SU-DHL-6 (cell line): ENCODE results near the gene WDR81.

Experiments
- H2AFZ ChIP-seq: fragments of 200-600 bp; sonication (generic); 2 replicates; pipeline ENCODE4 v1.6.1; 2014; ENCODE audit warnings: low read depth, mild to moderate bottlenecking, moderate library complexity, mixed read lengths, antibody characterized with exemption, low read length; ENCODE audit not compliant: severe bottlenecking
- H3F3A ChIP-seq: fragments of 200-600 bp; shearing (Covaris generic); 2 replicates; pipeline ENCODE4 v1.6.0; 2016; ENCODE audit warnings: antibody characterized with exemption, mild to moderate bottlenecking; ENCODE audit not compliant: insufficient read depth
- H3K27ac ChIP-seq: fragments of 200-600 bp; sonication (generic); 2 replicates; pipeline ENCODE4 v1.5.1; 2016; ENCODE audit warnings: low read depth, mild to moderate bottlenecking, low read length, moderate library complexity, mixed read lengths
- H3K27me3 ChIP-seq: fragments of 200-600 bp; sonication (generic), shearing (Covaris generic); 2 replicates; pipeline ENCODE4 v1.6.0; 2014; ENCODE audit warnings: mild to moderate bottlenecking, low read length
- H3K36me3 ChIP-seq: fragments of 200-600 bp; sonication (generic); 2 replicates; pipeline ENCODE4 v1.6.1; 2014; ENCODE audit warnings: mild to moderate bottlenecking, low read length, mixed read lengths
- H3K4me2 ChIP-seq: fragments of 300-600, 200-600 bp; shearing (Covaris generic), sonication (generic); 2 replicates; pipeline ENCODE4 v1.6.0; 2014; ENCODE audit warnings: low read length, low read depth, mild to moderate bottlenecking; ENCODE audit not compliant: poor library complexity, severe bottlenecking
- H3K4me3 ChIP-seq: fragments of 200-600 bp; sonication (generic); 2 replicates; pipeline ENCODE4 v1.5.1; 2014; ENCODE audit warnings: antibody characterized with exemption, low read length, mild to moderate bottlenecking, mixed read lengths; ENCODE audit not compliant: insufficient read depth, poor library complexity, severe bottlenecking
- H3K79me2 ChIP-seq: fragments of 200-600 bp; sonication (generic); 2 replicates; pipeline ENCODE4 v1.6.1; 2014; ENCODE audit warnings: mild to moderate bottlenecking, low read length, moderate library complexity; ENCODE audit not compliant: insufficient read depth
- H3K9ac ChIP-seq: fragments of 200-600 bp; sonication (generic); 2 replicates; pipeline ENCODE4 v1.7.0; 2014; ENCODE audit warnings: mild to moderate bottlenecking, low read length
- H3K9me2 ChIP-seq: fragments of 200-600 bp; sonication (generic); replicated peaks from 2 replicates; pipeline ENCODE4 v1.6.1; 2014; ENCODE audit warnings: low read length; ENCODE audit not compliant: insufficient read depth
- H3K9me3 ChIP-seq: fragments of 200-600 bp; sonication (generic); 2 replicates; pipeline ENCODE4 v1.6.1; 2014; ENCODE audit warnings: low read length, mixed read lengths; ENCODE audit not compliant: insufficient read depth
- H4K20me1 ChIP-seq: fragments of 200-600 bp; sonication (generic); 2 replicates; pipeline ENCODE4 v1.6.1; 2014; ENCODE audit warnings: low read depth, mild to moderate bottlenecking, antibody characterized with exemption, low read length, moderate library complexity, mixed read lengths
- EZH2phosphoT487 ChIP-seq: fragments of 200-600 bp; sonication (generic), shearing (Covaris generic); conservative IDR thresholded peaks from 2 replicates; pipeline ENCODE4 v1.6.1; 2018; ENCODE audit warnings: mild to moderate bottlenecking, antibody characterized with exemption, low read length, moderate library complexity, mixed read lengths
- TF ChIP-seq, protein P1 (sequence below): fragments of 200-600 bp; sonication (generic); IDR thresholded peaks from one replicate; pipeline ENCODE4 v1.5.1; 2017; ENCODE audit warnings: antibody characterized with exemption, mild to moderate bottlenecking, low read length, moderate library complexity; ENCODE audit not compliant: insufficient read depth, poor library complexity, severe bottlenecking

WDR81 gene

DNA sequence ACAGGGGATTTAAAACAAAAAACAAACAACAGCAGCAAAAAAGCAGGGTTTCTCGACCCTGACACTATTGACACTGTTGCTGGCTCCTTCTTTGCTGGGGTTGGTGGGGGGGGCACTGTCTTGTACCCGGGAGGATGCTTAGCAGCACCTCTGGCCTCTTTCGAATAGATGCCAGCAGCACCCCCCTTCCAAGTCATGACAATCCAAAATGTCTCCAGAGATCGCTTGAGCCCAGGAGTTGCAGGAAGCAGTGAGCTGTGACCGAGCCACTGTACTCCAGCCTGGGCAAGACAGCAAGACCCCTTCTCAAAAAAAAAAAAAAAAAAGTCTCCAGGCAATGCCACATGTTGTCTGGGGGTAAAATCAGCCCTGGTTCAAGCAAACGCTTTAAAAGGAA is 57.7 kb downstream of the WDR81 start:
- Histone ChIP-seq H3K27ac (no peak overlapping the region), H3K9ac (no peak overlapping the region), H3F3A (no peaks in the 10 kb centered on the region), H3K4me3 (no peak overlapping the region), H3K79me2 (no peaks in the 10 kb centered on the region), H3K9me3 (no peaks in the 10 kb centered on the region), H3K4me2 (no peak overlapping the region), H3K9me2 (no peaks in the 10 kb centered on the region), H3K27me3 (no peaks in the 10 kb centered on the region), H4K20me1 (no peaks in the 10 kb centered on the region), H2AFZ (no peak overlapping the region), H3K36me3 (peaks cover 3% of the 10 kb centered on the region; the same call in 1 of the 2 replicates)
- TF ChIP-seq EZH2phosphoT487: no peak
- TF ChIP-seq, protein P1, sequence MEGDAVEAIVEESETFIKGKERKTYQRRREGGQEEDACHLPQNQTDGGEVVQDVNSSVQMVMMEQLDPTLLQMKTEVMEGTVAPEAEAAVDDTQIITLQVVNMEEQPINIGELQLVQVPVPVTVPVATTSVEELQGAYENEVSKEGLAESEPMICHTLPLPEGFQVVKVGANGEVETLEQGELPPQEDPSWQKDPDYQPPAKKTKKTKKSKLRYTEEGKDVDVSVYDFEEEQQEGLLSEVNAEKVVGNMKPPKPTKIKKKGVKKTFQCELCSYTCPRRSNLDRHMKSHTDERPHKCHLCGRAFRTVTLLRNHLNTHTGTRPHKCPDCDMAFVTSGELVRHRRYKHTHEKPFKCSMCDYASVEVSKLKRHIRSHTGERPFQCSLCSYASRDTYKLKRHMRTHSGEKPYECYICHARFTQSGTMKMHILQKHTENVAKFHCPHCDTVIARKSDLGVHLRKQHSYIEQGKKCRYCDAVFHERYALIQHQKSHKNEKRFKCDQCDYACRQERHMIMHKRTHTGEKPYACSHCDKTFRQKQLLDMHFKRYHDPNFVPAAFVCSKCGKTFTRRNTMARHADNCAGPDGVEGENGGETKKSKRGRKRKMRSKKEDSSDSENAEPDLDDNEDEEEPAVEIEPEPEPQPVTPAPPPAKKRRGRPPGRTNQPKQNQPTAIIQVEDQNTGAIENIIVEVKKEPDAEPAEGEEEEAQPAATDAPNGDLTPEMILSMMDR: no peak

DNA sequence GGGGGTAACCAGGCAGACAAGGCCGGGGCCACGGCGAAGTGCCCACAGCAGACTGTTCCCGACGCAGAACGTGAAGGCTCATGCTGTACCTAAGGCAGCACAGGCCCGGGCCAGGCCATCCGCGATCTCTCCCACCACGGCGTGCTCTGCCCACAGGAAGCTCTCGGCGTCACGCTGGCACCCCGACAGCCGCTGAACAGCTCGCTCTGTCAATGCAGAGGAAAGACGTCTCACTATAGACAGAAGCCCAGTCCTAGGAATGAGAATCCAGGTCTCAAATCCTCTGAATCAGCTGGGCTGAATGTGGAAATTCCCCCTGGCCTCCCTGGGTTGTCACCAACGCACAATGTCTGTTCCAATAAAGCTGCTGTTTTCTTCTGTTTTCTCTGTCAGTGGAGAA is 58.8 kb downstream of the WDR81 start:
- H3K9ac ChIP-seq: no peak overlapping the region
- no peaks in the 10 kb centered on the region for H3K27me3 ChIP-seq
- no peaks in the 10 kb centered on the region for H3K79me2 ChIP-seq
- no peak overlapping the region for H2AFZ ChIP-seq
- no peaks in the 10 kb centered on the region for H3K9me2 ChIP-seq
- H3K4me3 ChIP-seq: no peak overlapping the region
- H3K27ac ChIP-seq: no peak overlapping the region
- H3K36me3 ChIP-seq: peaks cover 3% of the 10 kb centered on the region; the same call in 1 of the 2 replicates
- H4K20me1 ChIP-seq: no peaks in the 10 kb centered on the region
- no peaks in the 10 kb centered on the region for H3F3A ChIP-seq
- H3K9me3 ChIP-seq: no peaks in the 10 kb centered on the region
- no peak overlapping the region for H3K4me2 ChIP-seq
- TF ChIP-seq, protein P1: no peak
- TF ChIP-seq EZH2phosphoT487: no peak

DNA sequence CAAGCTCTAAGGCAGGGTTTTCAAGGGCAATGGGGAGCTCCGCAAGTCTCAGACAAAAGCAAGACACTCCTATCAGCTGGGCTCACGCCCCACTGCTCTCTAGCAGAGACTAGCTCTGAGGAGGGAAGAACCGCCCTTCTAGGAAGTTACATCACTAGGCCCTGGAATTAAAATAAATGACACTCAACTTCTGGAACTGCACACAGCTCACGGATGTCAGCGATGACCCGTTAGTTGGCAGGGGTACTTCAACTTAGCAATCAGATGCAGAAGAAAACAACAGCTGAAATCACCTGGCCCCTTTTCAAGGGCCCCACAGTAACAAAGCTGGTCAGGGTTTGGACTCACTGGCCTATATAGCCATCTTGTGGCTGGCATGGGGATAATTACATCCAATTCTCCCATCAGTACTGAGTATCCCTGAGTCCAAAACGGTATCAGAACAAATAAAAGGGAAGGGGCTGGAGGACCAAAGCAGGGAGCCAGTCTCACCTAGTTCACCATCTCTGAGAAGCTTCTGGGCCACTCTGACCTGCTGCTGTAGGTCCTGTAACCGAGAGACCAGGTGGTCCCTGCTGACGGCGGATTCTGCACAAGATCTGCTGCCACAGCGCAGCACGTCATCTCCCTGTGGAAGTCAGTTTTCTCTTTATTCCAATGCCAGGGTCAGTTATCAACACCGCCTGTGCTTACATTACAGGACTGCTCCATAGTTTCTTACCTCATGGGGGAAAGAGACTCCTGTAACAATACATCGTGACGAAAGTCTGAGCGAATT is 59.5 kb downstream of the WDR81 start:
- no peaks in the 10 kb centered on the region for H3K9me3 ChIP-seq
- TF ChIP-seq, protein P1: no peak
- no peak for TF ChIP-seq EZH2phosphoT487
- H3K27me3 ChIP-seq: no peaks in the 10 kb centered on the region
- no peak overlapping the region for H3K27ac ChIP-seq
- no peak overlapping the region for H2AFZ ChIP-seq
- H3K79me2 ChIP-seq: peaks cover 6% of the 10 kb centered on the region; the same call in 1 of the 2 replicates
- no peaks in the 10 kb centered on the region for H3F3A ChIP-seq
- H3K4me3 ChIP-seq: no peak overlapping the region
- H4K20me1 ChIP-seq: no peaks in the 10 kb centered on the region
- H3K9ac ChIP-seq: no peak overlapping the region
- no peak overlapping the region for H3K4me2 ChIP-seq
- H3K9me2 ChIP-seq: no peaks in the 10 kb centered on the region
- peaks cover 3% of the 10 kb centered on the region; the same call in 1 of the 2 replicates for H3K36me3 ChIP-seq
